Stomach smooth muscle (tissue), 2 donors: Measurements from ENCODE around the gene EBF4.

Source experiments
- H3K27ac ChIP-seq: one replicate; pipeline ENCODE4 v1.7.0; 2013; ENCODE audit warnings: mild to moderate bottlenecking, low read length, inconsistent platforms
- H3K27me3 ChIP-seq, 2 donors: one replicate each; pipeline ENCODE4 v1.7.0; 2013; ENCODE audit warnings: low read length in 2 of 2; ENCODE audit not compliant: insufficient read depth in 2 of 2, control insufficient read depth in 1 of 2
- H3K36me3 ChIP-seq, 2 donors: one replicate each; pipeline ENCODE4 v1.7.0; 2013; ENCODE audit warnings: low read length in 2 of 2; ENCODE audit not compliant: control insufficient read depth in 2 of 2, insufficient read depth in 2 of 2
- H3K4me1 ChIP-seq: one replicate; pipeline ENCODE4 v1.7.0; 2013; ENCODE audit warnings: low read length; ENCODE audit not compliant: control insufficient read depth, insufficient read depth
- H3K4me3 ChIP-seq, 2 donors: one replicate each; pipeline ENCODE4 v1.7.0; 2013; ENCODE audit warnings: low read length in 2 of 2
- H3K9ac ChIP-seq, 2 donors: one replicate each; pipeline ENCODE4 v1.7.0; 2013; ENCODE audit warnings: low read length in 2 of 2, mild to moderate bottlenecking in 1 of 2
- H3K9me3 ChIP-seq, 2 donors: one replicate each; pipeline ENCODE4 v1.7.0; 2013; ENCODE audit warnings: low read length in 2 of 2; ENCODE audit not compliant: control insufficient read depth in 2 of 2
- donor health status: healthy.
- donor health status: Pancreatic carcinoma.

Gene EBF4

DNA sequence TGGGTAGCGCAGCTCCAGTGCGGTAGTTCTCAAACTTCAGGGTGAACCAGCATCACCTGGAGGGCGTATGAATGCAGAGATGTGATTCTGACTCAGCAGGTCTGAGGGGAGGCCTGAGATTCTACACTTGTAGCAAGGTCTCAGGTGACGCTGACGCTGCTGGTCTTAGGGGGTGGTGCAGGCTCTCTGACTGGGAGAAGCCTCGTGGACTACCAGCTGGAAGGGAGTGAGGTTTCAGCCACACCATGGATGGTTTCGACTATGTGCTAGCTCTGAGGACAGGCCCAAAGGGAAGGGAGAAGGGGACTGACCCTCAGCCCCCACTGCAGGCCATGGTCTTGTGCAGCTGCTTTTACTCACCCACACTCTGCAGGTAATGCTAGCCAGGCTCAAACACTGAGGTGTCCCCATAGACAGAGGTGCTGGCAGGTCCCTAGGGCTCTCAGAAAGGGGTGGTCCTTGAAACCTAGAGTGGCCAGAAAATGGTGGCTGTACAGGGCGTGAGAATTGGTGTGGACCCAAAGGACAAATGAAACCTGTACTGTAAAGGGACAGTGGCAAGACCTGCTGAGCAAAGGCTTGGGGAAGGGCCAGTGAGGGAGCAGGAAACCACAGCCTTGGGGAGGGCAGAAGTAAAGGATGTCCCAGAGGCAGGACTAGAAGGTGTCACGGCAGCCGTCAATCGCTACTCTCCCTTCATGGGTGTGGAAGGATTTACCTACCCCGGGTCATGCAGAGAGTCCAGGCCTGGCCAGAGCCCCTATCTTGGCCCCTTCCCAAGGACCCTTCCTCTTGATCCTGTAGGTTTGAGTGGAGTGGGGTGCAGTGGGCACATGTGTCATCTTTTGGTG, 52.7 kb downstream of the EBF4 start:
- Histone ChIP-seq H3K27me3 (no peaks in the 10 kb centered on the region), H3K36me3 (no peaks in the 10 kb centered on the region), H3K9me3 (no peaks in the 10 kb centered on the region), H3K4me3 (no peak overlapping the region), H3K27ac (no peak overlapping the region), H3K9ac (no peak overlapping the region), H3K4me1 (no peaks in the 10 kb centered on the region)

- H3K4me1 ChIP-seq = peaks cover 4% of the 10 kb centered on the region
These were observed 53.5 kb downstream of the EBF4 start for GRCh38 chr20:2745936-2746635.

GRCh38 chr20:2746636-2747265, 54.2 kb downstream of the EBF4 start:
- Histone ChIP-seq H3K27me3 (no peaks in the 10 kb centered on the region), H3K4me3 (no peak overlapping the region), H3K9me3 (no peaks in the 10 kb centered on the region), H3K4me1 (peaks cover 11% of the 10 kb centered on the region), H3K9ac (no peak overlapping the region), H3K27ac (no peak overlapping the region), H3K36me3 (no peaks in the 10 kb centered on the region)

More at GRCh38 chr20:2745936-2746635, 53.5 kb downstream of the EBF4 start:
- no peaks in the 10 kb centered on the region for H3K9me3 ChIP-seq
- no peak overlapping the region for H3K9ac ChIP-seq
- H3K36me3 ChIP-seq = no peaks in the 10 kb centered on the region
- no peak overlapping the region for H3K4me3 ChIP-seq
- no peak overlapping the region for H3K27ac ChIP-seq
- H3K27me3 ChIP-seq = no peaks in the 10 kb centered on the region

- Histone ChIP-seq H3K4me3 (no peak overlapping the region), H3K4me1 (peaks cover 21% of the 10 kb centered on the region), H3K9ac (no peak overlapping the region), H3K9me3 (no peaks in the 10 kb centered on the region), H3K36me3 (no peaks in the 10 kb centered on the region), H3K27ac (no peak overlapping the region), H3K27me3 (peaks cover 2 to 8% of the 10 kb centered on the region in 2 donors)
These were observed 55.2 kb downstream of the EBF4 start for GRCh38 chr20:2747676-2748235.

GRCh38 chr20:2748551-2749342, 56.2 kb downstream of the EBF4 start:
- peaks cover 26% of the 10 kb centered on the region for H3K4me1 ChIP-seq
- H3K27me3 ChIP-seq = peaks cover 2 to 14% of the 10 kb centered on the region in 2 donors
- H3K27ac ChIP-seq = no peak overlapping the region
- H3K4me3 ChIP-seq = no peak overlapping the region
- no peak overlapping the region for H3K9ac ChIP-seq
- H3K36me3 ChIP-seq = no peaks in the 10 kb centered on the region
- no peaks in the 10 kb centered on the region for H3K9me3 ChIP-seq

- Histone ChIP-seq H3K9me3 (no peaks in the 10 kb centered on the region), H3K9ac (no peak overlapping the region), H3K4me1 (peaks cover 26% of the 10 kb centered on the region), H3K4me3 (no peak overlapping the region), H3K36me3 (no peaks in the 10 kb centered on the region), H3K27ac (no peak overlapping the region), H3K27me3 (peaks cover 2 to 17% of the 10 kb centered on the region in 2 donors)
These were observed 56.9 kb downstream of the EBF4 start for GRCh38 chr20:2749343-2749950.

DNA sequence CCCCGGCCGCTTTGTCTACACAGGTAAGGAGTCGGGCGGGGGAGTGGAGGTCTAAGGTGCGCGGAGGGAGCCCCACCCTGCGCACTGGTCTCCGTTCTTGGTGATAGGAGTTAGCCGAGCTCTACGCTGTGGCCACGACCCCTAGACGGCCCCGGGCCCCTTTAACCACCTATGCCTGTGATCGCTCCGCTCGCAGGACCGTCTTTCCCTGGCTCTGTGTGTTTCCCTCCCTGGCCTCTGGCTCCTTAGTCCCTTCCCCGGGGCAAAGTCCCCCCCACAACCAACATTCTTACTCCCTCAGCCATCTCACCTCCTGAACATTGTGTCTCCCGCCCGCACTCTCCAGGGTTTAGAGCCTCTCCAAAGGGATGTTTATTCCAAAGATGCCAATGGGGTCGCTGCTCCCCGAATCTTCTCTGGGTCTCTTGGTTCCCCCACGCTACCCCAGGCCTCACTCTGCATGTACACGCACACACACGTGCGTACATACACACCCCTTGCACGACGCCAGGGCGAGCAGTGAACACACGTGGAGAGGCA, 57.4 kb downstream of the EBF4 start:
- Histone ChIP-seq H3K27ac (no peak overlapping the region), H3K4me3 (no peak overlapping the region), H3K36me3 (no peaks in the 10 kb centered on the region), H3K27me3 (peaks cover 2 to 20% of the 10 kb centered on the region in 2 donors), H3K9ac (no peak overlapping the region), H3K4me1 (peaks cover 26% of the 10 kb centered on the region), H3K9me3 (no peaks in the 10 kb centered on the region)

GRCh38 chr20:2750491-2751251, 58.1 kb downstream of the EBF4 start:
- H3K27ac ChIP-seq = no peak overlapping the region
- H3K4me3 ChIP-seq = peak overlapping the region; percentile 35 to 65
- H3K9me3 ChIP-seq = no peaks in the 10 kb centered on the region
- peaks cover 26% of the 10 kb centered on the region for H3K4me1 ChIP-seq
- H3K27me3 ChIP-seq = peaks cover 2 to 20% of the 10 kb centered on the region in 2 donors
- no peak overlapping the region for H3K9ac ChIP-seq
- no peaks in the 10 kb centered on the region for H3K36me3 ChIP-seq

DNA sequence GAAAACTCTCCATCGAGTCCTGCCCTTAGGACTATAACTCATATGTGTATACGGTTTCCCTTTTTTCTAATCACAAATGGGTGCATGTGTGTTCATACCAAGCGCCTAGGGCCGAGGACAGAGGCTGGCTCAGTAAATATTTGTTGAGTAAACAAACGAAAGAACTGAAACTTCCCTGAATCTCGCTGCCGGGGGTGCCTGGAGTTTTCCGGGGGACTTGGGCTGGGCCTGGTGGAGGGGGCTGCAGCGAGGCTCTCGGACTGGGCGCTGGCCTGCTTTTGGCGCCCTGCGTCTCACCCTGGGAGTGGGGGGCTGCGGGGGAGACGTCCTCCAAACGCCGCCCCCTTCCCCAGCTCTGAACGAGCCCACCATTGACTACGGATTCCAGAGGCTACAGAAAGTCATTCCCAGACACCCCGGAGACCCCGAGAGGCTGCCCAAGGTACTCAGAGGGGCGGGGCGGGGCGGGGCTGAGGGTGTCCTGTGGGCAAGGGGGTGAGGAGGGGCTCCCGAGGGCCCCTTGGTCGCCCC, 58.8 kb downstream of the EBF4 start:
- no peaks in the 10 kb centered on the region for H3K36me3 ChIP-seq
- H3K9ac ChIP-seq = no peak overlapping the region
- peaks cover 2 to 24% of the 10 kb centered on the region in 2 donors for H3K27me3 ChIP-seq
- H3K9me3 ChIP-seq = no peaks in the 10 kb centered on the region
- H3K27ac ChIP-seq = no peak overlapping the region
- H3K4me1 ChIP-seq = peaks cover 26% of the 10 kb centered on the region
- peak overlapping the region; percentile 35 to 65 for H3K4me3 ChIP-seq
